HepG2 (cell line): ENCODE measurements around the gene NUP62.
A peak's percentile ranks its signal among the peaks of the same experiment; 100 is the strongest.

ENCODE experiments used
- CTCF ChIP-seq: sonication (generic); formaldehyde crosslinking; IDR thresholded peaks from 2 replicates; pipeline ENCODE4 v1.5.0; 2020; ENCODE audit warnings: mild to moderate bottlenecking, missing genetic modification reagents, moderate library complexity
- FOXK2 ChIP-seq: fragments of 450-650 bp; IDR thresholded peaks from 2 replicates; pipeline ENCODE4 v1.6.1; 2016
- MZF1 ChIP-seq: sonication (generic); formaldehyde crosslinking; IDR thresholded peaks from 2 replicates; pipeline ENCODE4 v1.8.1; 2023; ENCODE audit warnings: mild to moderate bottlenecking, missing genetic modification reagents, borderline replicate concordance
- YY1 ChIP-seq: IDR thresholded peaks from 2 replicates; pipeline ENCODE4 v1.6.1; 2011; ENCODE audit warnings: low read length, low read depth, moderate library complexity, mild to moderate bottlenecking; ENCODE audit not compliant: insufficient read depth, insufficient replicate concordance
- ZBTB8A ChIP-seq: sonication (generic); formaldehyde crosslinking; IDR thresholded peaks from 2 replicates; pipeline ENCODE4 v1.4.0; 2020; ENCODE audit warnings: mild to moderate bottlenecking, low read depth, missing genetic modification reagents, borderline replicate concordance

GRCh38 chr19:49877020-49877878, 52.1 kb downstream of the NUP62 start, which contains the start of the genes AKT1S1 and TBC1D17:
- TF ChIP-seq ZBTB8A (CRISPR knock-in tag) (no peak), CTCF (no peak), MZF1 (no peak), YY1 (peak; percentile 94), FOXK2 (peak; percentile 100)
